Astrocyte of the cerebellum (primary cell): ENCODE measurements around the gene ST6GALNAC4.

Source experiments
- DNase-seq: peaks from one replicate; pipeline ENCODE4 v3.0.0-alpha.2; 2011; ENCODE audit warnings: low read depth
- H3K4me3 ChIP-seq: 2 replicates; pipeline ENCODE4 v1.5.1; 2011; ENCODE audit warnings: mild to moderate bottlenecking, low read depth, low read length, moderate library complexity
- CTCF ChIP-seq: IDR thresholded peaks from 2 replicates; pipeline ENCODE4 v1.5.1; 2012; ENCODE audit warnings: low read length, low read depth, moderate library complexity, mild to moderate bottlenecking; ENCODE audit errors: missing control alignments
- in situ Hi-C: cut with HindIII; loops from 2 replicates; pipeline ENCODE4 v1.10.0; 2017; ENCODE audit warnings: low sequenced_read_pairs

ST6GALNAC4 gene

GRCh38 chr9:127916720-127917581, at the start of gene ST6GALNAC4:
Gene ST6GALNAC4, minus strand, starts transcription at chr9:127917041. Its CDS starts 622 bp downstream, at chr9:127916419.
- TF ChIP-seq CTCF: no peak
- in situ Hi-C loops: no loop called here
- peak; percentile 58 for DNase-seq
- H3K4me3 ChIP-seq: peak within 1 kb of the TSS; percentile 50

GRCh38 chr9:127965953-127966352, 49.1 kb upstream of the ST6GALNAC4 start:
- no peak for DNase-seq
- in situ Hi-C loops: no loop called here
- no peak overlapping the region for H3K4me3 ChIP-seq
- TF ChIP-seq CTCF: no peak

- in situ Hi-C loops: no loop called here
- DNase-seq: no peak
- no peak overlapping the region for H3K4me3 ChIP-seq
- TF ChIP-seq CTCF: no peak
Observed at GRCh38 chr9:127963359-127964064, 46.7 kb upstream of the ST6GALNAC4 start.

- in situ Hi-C loops: no loop called here
- DNase-seq: no peak
- TF ChIP-seq CTCF: no peak
- H3K4me3 ChIP-seq: no peak overlapping the region
Observed at GRCh38 chr9:127963041-127963358, 46.2 kb upstream of the ST6GALNAC4 start.

- H3K4me3 ChIP-seq: no peak overlapping the region
- TF ChIP-seq CTCF: no peak
Observed at GRCh38 chr9:127962278-127962677, 45.4 kb upstream of the ST6GALNAC4 start.

GRCh38 chr9:127961613-127962155, 44.8 kb upstream of the ST6GALNAC4 start:
- in situ Hi-C loops: no loop called here
- H3K4me3 ChIP-seq: no peak overlapping the region
- DNase-seq: no peak
- no peak for TF ChIP-seq CTCF

More at GRCh38 chr9:127962278-127962677, 45.4 kb upstream of the ST6GALNAC4 start:
- no peak for DNase-seq
- in situ Hi-C loops: no loop called here
